HG02938 (cell line): ENCODE results near the gene SMCHD1.
"Not testable (repeated sequence)": the region's sequence is repeated elsewhere in the genome, so short reads cannot be mapped to it uniquely, and the experiment has no call there.

Experiments used
- ATAC-seq: cut with Tn5 transposase; IDR thresholded peaks from one replicate; pipeline ENCODE4 v1.9.1; 2021; ENCODE audit warnings: mild to moderate bottlenecking, moderate library complexity; ENCODE audit not compliant: unreplicated experiment

Gene SMCHD1

GRCh38 chr18:2656981-2657512 lies 1.5 kb downstream of the SMCHD1 start:
- no peak for ATAC-seq

GRCh38 chr18:2657788-2658458 lies 2.4 kb downstream of the SMCHD1 start:
- no peak for ATAC-seq

GRCh38 chr18:2660849-2661248 lies 5.3 kb downstream of the SMCHD1 start:
- not testable (repeated sequence) for ATAC-seq

- ATAC-seq = not testable (repeated sequence)
Measured at GRCh38 chr18:2662288-2662687, 6.8 kb downstream of the SMCHD1 start.

- no peak for ATAC-seq
Measured at GRCh38 chr18:2662990-2663389, 7.5 kb downstream of the SMCHD1 start.

- ATAC-seq = no peak
Measured at GRCh38 chr18:2672410-2672809, 16.9 kb downstream of the SMCHD1 start.

GRCh38 chr18:2672872-2673271 lies 17.3 kb downstream of the SMCHD1 start:
- ATAC-seq = no peak

GRCh38 chr18:2678933-2679332 lies 23.4 kb downstream of the SMCHD1 start:
- ATAC-seq = not testable (repeated sequence)

- no peak for ATAC-seq
Measured at GRCh38 chr18:2680216-2680792, 24.8 kb downstream of the SMCHD1 start.

- no peak for ATAC-seq
Measured at GRCh38 chr18:2681993-2682603, 26.6 kb downstream of the SMCHD1 start.

GRCh38 chr18:2683055-2683454 lies 27.5 kb downstream of the SMCHD1 start:
- no peak for ATAC-seq

GRCh38 chr18:2686349-2686968 lies 30.9 kb downstream of the SMCHD1 start:
- ATAC-seq = no peak

- peak; percentile 73 for ATAC-seq
Measured at GRCh38 chr18:2687390-2688001, 32.0 kb downstream of the SMCHD1 start.

- ATAC-seq = no peak
Measured at GRCh38 chr18:2692508-2692907, 37.0 kb downstream of the SMCHD1 start.

GRCh38 chr18:2697184-2697583 lies 41.7 kb downstream of the SMCHD1 start:
- ATAC-seq = no peak

- no peak for ATAC-seq
Measured at GRCh38 chr18:2699001-2699400, 43.5 kb downstream of the SMCHD1 start.

GRCh38 chr18:2704541-2704940 lies 49.0 kb downstream of the SMCHD1 start:
- ATAC-seq = no peak

- ATAC-seq = no peak
Measured at GRCh38 chr18:2706903-2707302, 51.4 kb downstream of the SMCHD1 start.

GRCh38 chr18:2707551-2708168 lies 52.1 kb downstream of the SMCHD1 start:
- ATAC-seq = no peak

- no peak for ATAC-seq
Measured at GRCh38 chr18:2709316-2709715, 53.8 kb downstream of the SMCHD1 start.

- ATAC-seq = no peak
Measured at GRCh38 chr18:2714140-2714539, 58.6 kb downstream of the SMCHD1 start.
